DOHH2 (cell line): ENCODE measurements around the gene PPP1R12C.

Experiments used
- H3F3A ChIP-seq: fragments of 200-600 bp; sonication (generic), shearing (Covaris generic); 2 replicates; pipeline ENCODE4 v1.6.0; 2016; ENCODE audit warnings: antibody characterized with exemption, mild to moderate bottlenecking; ENCODE audit not compliant: control insufficient read depth, insufficient read depth
- H3K27ac ChIP-seq: fragments of 200-600 bp; sonication (generic); 2 replicates; pipeline ENCODE4 v1.5.1; 2014; ENCODE audit warnings: low read depth, mild to moderate bottlenecking, low read length, moderate library complexity
- H3K27me3 ChIP-seq: fragments of 200-600 bp; sonication (generic); 2 replicates; pipeline ENCODE4 v1.6.1; 2014; ENCODE audit warnings: mild to moderate bottlenecking, low read length, mixed read lengths; ENCODE audit not compliant: control insufficient read depth
- H3K36me3 ChIP-seq: fragments of 200-600 bp; sonication (generic); 2 replicates; pipeline ENCODE4 v1.6.1; 2014; ENCODE audit warnings: mild to moderate bottlenecking, low read length, moderate library complexity, mixed read lengths; ENCODE audit not compliant: control insufficient read depth
- H3K4me1 ChIP-seq: fragments of 200-600 bp; sonication (generic); 2 replicates; pipeline ENCODE4 v1.6.1; 2014; ENCODE audit warnings: mild to moderate bottlenecking, low read length, mixed read lengths; ENCODE audit not compliant: control insufficient read depth
- H3K4me2 ChIP-seq: fragments of 200-600 bp; sonication (generic); 2 replicates; pipeline ENCODE4 v1.6.0; 2014; ENCODE audit warnings: mild to moderate bottlenecking, low read length, moderate library complexity
- H3K4me3 ChIP-seq: fragments of 200-600 bp; sonication (generic); 2 replicates; pipeline ENCODE4 v1.5.1; 2014; ENCODE audit warnings: mild to moderate bottlenecking, low read length, mixed read lengths
- H3K79me2 ChIP-seq: fragments of 200-600 bp; sonication (generic); 2 replicates; pipeline ENCODE4 v1.6.1; 2014; ENCODE audit warnings: mild to moderate bottlenecking, low read length, mixed read lengths; ENCODE audit not compliant: control insufficient read depth
- H3K9me2 ChIP-seq: fragments of 200-600 bp; sonication (generic); replicated peaks from 2 replicates; pipeline ENCODE4 v1.6.1; 2014; ENCODE audit warnings: mild to moderate bottlenecking, low read length, mixed read lengths; ENCODE audit not compliant: control insufficient read depth
- H3K9me3 ChIP-seq: fragments of 200-600 bp; sonication (generic); 2 replicates; pipeline ENCODE4 v1.6.1; 2014; ENCODE audit warnings: antibody characterized with exemption, low read length, mixed read lengths; ENCODE audit not compliant: control insufficient read depth, insufficient read depth
- H4K20me1 ChIP-seq: fragments of 200-600 bp; sonication (generic); 2 replicates; pipeline ENCODE4 v1.6.0; 2014; ENCODE audit warnings: low read depth, mild to moderate bottlenecking, antibody characterized with exemption, low read length, moderate library complexity; ENCODE audit not compliant: control insufficient read depth, insufficient read depth
- EZH2phosphoT487 ChIP-seq: fragments of 200-600 bp; sonication (generic); IDR thresholded peaks from 2 replicates; pipeline ENCODE4 v1.6.1; 2017; ENCODE audit warnings: borderline replicate concordance, mild to moderate bottlenecking, antibody characterized with exemption, low read length, moderate library complexity, mixed read lengths
- TF ChIP-seq, protein P1 (sequence below): fragments of 200-600 bp; sonication (generic); IDR thresholded peaks from one replicate; pipeline ENCODE4 v1.5.1; 2014; ENCODE audit warnings: antibody characterized with exemption, mild to moderate bottlenecking, low read depth, low read length; ENCODE audit not compliant: poor library complexity, severe bottlenecking

The PPP1R12C gene

DNA sequence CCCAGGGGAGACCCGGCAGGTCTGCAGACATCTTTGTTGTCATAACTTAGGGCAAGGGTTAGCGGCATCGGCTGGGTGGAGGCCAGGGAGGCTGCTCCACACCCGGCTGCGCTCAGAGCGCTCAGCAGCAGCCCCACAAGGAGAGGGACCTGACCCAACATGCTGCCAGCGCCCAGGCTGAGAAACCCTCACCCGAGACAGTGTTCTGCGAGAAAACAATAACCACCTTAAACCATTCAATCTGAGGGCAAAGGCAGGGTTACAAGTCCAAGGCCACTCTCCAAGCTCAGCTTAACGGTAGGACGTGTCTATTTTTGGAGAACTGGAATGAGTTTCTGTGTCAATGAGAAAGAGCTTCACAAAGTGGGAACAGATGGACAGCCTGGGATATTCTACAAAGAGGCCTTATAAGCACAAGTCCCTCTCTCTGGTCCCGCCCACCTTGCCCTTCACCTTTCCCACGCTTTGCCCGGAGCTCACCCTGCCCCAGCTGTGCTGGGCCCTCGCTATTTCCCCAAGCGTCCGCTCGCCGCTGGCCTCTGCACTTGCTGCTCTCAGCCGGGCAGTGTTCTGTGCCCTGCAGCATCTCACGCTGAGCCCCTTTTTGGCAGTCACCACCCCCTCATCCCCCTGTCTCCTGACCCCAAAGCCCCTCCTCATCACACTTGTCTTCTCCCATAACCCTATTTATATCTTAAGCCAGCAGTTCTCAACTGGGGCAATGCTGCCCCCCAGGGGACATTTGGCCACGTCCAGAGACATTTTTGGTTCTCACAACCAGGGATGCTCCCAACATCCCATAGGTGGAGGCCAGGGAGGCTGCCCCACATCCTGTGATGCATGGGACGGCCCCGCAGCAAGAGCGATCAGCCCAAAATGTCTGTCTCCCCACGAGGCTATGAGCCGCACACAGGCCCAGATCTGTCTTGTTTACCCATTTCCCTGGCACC, 17.6 kb downstream of the PPP1R12C start:
- Histone ChIP-seq H3K9me2 (no peaks in the 10 kb centered on the region), H3K4me3 (no peak overlapping the region), H3K9me3 (no peaks in the 10 kb centered on the region), H3K27ac (no peak overlapping the region), H3K4me1 (0 out of 2 replicates have a peak, but pooled peaks cover 2% of the 10 kb centered on the region), H3K79me2 (peaks cover 8% of the 10 kb centered on the region; the same call in 1 of the 2 replicates), H3K27me3 (no peaks in the 10 kb centered on the region), H3K36me3 (peaks cover 59% of the 10 kb centered on the region), H3K4me2 (no peak overlapping the region), H3F3A (no peaks in the 10 kb centered on the region), H4K20me1 (0 out of 2 replicates have a peak, but pooled peaks cover 6% of the 10 kb centered on the region)
- no peak for TF ChIP-seq EZH2phosphoT487
- TF ChIP-seq, protein P1, sequence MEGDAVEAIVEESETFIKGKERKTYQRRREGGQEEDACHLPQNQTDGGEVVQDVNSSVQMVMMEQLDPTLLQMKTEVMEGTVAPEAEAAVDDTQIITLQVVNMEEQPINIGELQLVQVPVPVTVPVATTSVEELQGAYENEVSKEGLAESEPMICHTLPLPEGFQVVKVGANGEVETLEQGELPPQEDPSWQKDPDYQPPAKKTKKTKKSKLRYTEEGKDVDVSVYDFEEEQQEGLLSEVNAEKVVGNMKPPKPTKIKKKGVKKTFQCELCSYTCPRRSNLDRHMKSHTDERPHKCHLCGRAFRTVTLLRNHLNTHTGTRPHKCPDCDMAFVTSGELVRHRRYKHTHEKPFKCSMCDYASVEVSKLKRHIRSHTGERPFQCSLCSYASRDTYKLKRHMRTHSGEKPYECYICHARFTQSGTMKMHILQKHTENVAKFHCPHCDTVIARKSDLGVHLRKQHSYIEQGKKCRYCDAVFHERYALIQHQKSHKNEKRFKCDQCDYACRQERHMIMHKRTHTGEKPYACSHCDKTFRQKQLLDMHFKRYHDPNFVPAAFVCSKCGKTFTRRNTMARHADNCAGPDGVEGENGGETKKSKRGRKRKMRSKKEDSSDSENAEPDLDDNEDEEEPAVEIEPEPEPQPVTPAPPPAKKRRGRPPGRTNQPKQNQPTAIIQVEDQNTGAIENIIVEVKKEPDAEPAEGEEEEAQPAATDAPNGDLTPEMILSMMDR: peak; percentile 19

DNA sequence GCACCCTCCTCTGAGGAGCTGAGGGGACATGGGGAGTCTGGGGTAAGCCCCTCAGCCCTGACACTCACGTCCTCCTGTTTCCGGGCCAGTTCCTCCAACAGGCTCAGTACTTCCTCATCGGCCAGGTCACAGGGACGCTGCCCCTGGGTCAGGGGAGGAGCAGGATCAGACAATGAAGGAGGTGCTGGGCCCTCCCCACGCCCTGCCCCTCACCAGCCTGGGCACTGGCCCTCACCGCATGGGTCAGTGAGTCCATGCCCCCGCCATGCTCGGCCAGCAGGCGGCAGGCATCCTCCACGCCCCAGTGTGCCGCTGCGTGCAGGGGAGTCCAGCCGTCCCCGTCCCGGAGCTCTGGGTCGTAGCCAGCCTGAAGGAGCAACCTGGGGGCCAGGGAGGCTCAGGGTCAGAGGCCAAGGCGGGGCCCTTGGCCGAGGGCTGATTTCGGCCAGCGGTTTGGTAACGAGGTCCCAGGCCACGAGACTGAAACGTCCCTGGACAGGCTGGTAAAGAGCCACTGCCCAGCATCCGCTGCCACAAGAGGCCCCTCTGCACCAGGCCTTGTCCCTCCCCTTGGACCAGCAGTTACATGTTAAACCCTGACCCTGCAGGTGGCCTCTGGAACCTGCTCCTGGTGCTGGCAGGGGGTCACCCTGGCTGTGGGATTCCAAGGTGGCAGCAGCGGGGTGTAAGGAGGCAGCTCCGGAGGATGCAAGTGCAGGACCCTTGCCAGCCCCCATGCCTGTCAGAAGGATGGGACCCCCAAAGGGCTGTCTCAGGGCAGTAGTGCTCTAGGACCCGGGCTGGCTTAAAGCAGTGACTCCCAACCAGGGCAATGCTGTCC, 18.5 kb downstream of the PPP1R12C start:
- peaks cover 5% of the 10 kb centered on the region; the same call in 1 of the 2 replicates for H3K79me2 ChIP-seq
- 0 out of 2 replicates have a peak, but pooled peaks cover 6% of the 10 kb centered on the region for H4K20me1 ChIP-seq
- no peaks in the 10 kb centered on the region for H3K9me2 ChIP-seq
- H3K36me3 ChIP-seq: peaks cover 61% of the 10 kb centered on the region
- TF ChIP-seq EZH2phosphoT487: no peak
- TF ChIP-seq, protein P1: no peak
- 0 out of 2 replicates have a peak, but pooled peaks cover 2% of the 10 kb centered on the region for H3K4me1 ChIP-seq
- H3K4me2 ChIP-seq: no peak overlapping the region
- no peak overlapping the region for H3K4me3 ChIP-seq
- H3K27ac ChIP-seq: no peak overlapping the region
- H3F3A ChIP-seq: no peaks in the 10 kb centered on the region
- H3K27me3 ChIP-seq: no peaks in the 10 kb centered on the region
- H3K9me3 ChIP-seq: no peaks in the 10 kb centered on the region

DNA sequence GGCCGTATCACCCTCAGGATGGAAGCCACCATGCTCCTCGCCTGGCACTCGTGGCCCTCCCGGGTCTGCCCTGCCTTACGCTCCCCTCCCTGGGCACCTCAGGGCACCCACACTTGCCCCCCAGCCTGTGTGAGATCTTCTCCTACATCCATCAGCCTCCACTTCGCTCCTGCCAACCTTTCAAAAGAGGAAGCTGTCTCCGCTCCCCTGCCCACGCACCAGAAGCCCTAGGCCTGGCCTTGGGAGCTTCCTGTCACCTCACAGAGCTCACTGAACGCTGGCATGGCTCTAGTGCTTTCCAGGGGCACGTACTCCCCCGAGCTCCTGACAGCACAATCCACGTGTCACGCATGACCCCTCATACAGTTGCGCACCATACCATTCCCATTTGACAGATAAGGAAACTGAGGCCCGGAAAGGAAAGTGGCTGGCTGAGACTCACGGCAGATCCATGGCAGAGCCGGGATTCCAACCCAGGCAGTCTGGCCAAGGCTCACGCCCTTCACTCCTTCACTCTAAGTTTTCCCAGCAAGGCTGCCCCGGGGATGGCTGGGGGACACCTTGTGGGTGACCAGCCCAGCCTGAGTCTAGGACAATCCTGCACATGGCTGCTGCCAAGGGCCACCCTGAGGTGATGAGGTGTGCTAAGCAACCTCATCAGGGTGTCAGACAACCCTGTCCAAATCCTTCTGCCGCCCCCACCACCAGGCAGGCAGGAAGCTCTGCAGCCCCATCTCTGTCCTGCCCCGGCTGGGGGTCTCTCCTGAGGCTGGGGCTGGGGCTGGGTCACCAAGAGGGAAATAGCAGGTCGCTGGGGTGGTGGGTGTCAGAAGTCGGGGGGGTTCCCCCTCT, 19.3 kb downstream of the PPP1R12C start:
- Histone ChIP-seq H4K20me1 (0 out of 2 replicates have a peak, but pooled peaks cover 6% of the 10 kb centered on the region), H3K79me2 (peaks cover 5% of the 10 kb centered on the region; the same call in 1 of the 2 replicates), H3K27me3 (no peaks in the 10 kb centered on the region), H3K9me3 (no peaks in the 10 kb centered on the region), H3K4me3 (no peak overlapping the region), H3K4me2 (no peak overlapping the region), H3K27ac (no peak overlapping the region), H3K9me2 (no peaks in the 10 kb centered on the region), H3K36me3 (peaks cover 54% of the 10 kb centered on the region), H3K4me1 (0 out of 2 replicates have a peak, but pooled peaks cover 2% of the 10 kb centered on the region), H3F3A (no peaks in the 10 kb centered on the region)
- no peak for TF ChIP-seq EZH2phosphoT487
- TF ChIP-seq, protein P1: no peak
